Measurements from ENCODE around the gene FLRT3. TPM values are rescaled to one million over a fixed set of nuclear protein-coding genes. Genes with fewer than 3 reads are reported as not detected.
A peak's percentile ranks its signal among the peaks of the same experiment; 100 is the strongest.

FLRT3 gene
- total and polyA plus RNA-seq, 9 donors, result 4.8 to 30.8 (median 10.1) TPM

- TF ChIP-seq CTCF (IDR thresholded peaks at IDR 0.05), result peak; percentile 25 to 52 (median 29)
- TF ChIP-seq EP300 (IDR thresholded peaks at IDR 0.05), result no peak
- no peak for TF ChIP-seq POLR2A (IDR thresholded peaks at IDR 0.05)
- no peaks in the 10 kb centered on the region for H3K36me3 ChIP-seq
- peak overlapping the region in 1 of 2 donors; percentile 9 for H3K27ac ChIP-seq
- 2 to 18% (median 7%) methylated on average over 3 of the region's 3 CpGs for WGBS, 3 donors
- H3K9me3 ChIP-seq, result no peaks in the 10 kb centered on the region
- intact Hi-C loops (cut with DNase I), result no loop called here
- no peaks in the 10 kb centered on the region for H3K4me1 ChIP-seq (ENCODE audit: insufficient read depth)
- no peaks in the 10 kb centered on the region for H3K27me3 ChIP-seq
- H3K4me3 ChIP-seq, result no peak overlapping the region
- peak; percentile 48 to 62 (median 50) for DNase-seq
Observed at GRCh38 chr20:14334306-14334930, 3.0 kb downstream of the FLRT3 start.

- peak overlapping the region in 1 of 2 donors; percentile 7 for H3K27ac ChIP-seq
- H3K4me1 ChIP-seq (ENCODE audit: insufficient read depth), result no peaks in the 10 kb centered on the region
- intact Hi-C loops (cut with DNase I), result no loop called here
- no peak for DNase-seq
- H3K9me3 ChIP-seq, result no peaks in the 10 kb centered on the region
- no peaks in the 10 kb centered on the region for H3K36me3 ChIP-seq
- H3K27me3 ChIP-seq, result no peaks in the 10 kb centered on the region
- WGBS, 3 donors, result 29 to 71% (median 36%) methylated on average over 3 of the region's 3 CpGs
- TF ChIP-seq CTCF (IDR thresholded peaks at IDR 0.05) (no peak), EP300 (IDR thresholded peaks at IDR 0.05) (no peak)
- no peak overlapping the region for H3K4me3 ChIP-seq
Observed at GRCh38 chr20:14333721-14334120, 3.7 kb downstream of the FLRT3 start.

- Histone ChIP-seq H3K4me3 (no peak overlapping the region), H3K4me1 (ENCODE audit: insufficient read depth) (no peaks in the 10 kb centered on the region), H3K36me3 (no peaks in the 10 kb centered on the region), H3K27ac (no peak overlapping the region), H3K9me3 (no peaks in the 10 kb centered on the region), H3K27me3 (no peaks in the 10 kb centered on the region)
- 80 to 91% (median 87%) methylated on average over 2 of the region's 2 CpGs for WGBS, 3 donors
- no peak for TF ChIP-seq CTCF (IDR thresholded peaks at IDR 0.05)
- no peak for TF ChIP-seq EP300 (IDR thresholded peaks at IDR 0.05)
- no peak for DNase-seq
- intact Hi-C loops (cut with DNase I), result no loop called here
Observed at GRCh38 chr20:14332866-14333265, 4.5 kb downstream of the FLRT3 start.

- Histone ChIP-seq H3K27ac (no peak overlapping the region), H3K4me3 (no peak overlapping the region), H3K27me3 (no peaks in the 10 kb centered on the region), H3K4me1 (ENCODE audit: insufficient read depth) (no peaks in the 10 kb centered on the region), H3K36me3 (no peaks in the 10 kb centered on the region), H3K9me3 (no peaks in the 10 kb centered on the region)
- TF ChIP-seq CTCF (IDR thresholded peaks at IDR 0.05) (no peak), EP300 (IDR thresholded peaks at IDR 0.05) (no peak), POLR2A (IDR thresholded peaks at IDR 0.05) (no peak)
- 94 to 95% (median 94%) methylated on average over 6 of the region's 6 CpGs for WGBS, 3 donors
- intact Hi-C loops (cut with DNase I), result no loop called here
- no peak for DNase-seq
Observed at GRCh38 chr20:14331646-14332045, 5.8 kb downstream of the FLRT3 start.

All from ovary (tissue), 9 donors.